Nephron (organoid): Measurements from ENCODE around the gene SORCS2.

Experiments
- H3K27ac Mint-ChIP-seq, 3 experiments: 2 replicates each; pipeline ENCODE4 v1.8.0; 2020; ENCODE audit warnings: mixed read lengths in 3 of 3, mild to moderate bottlenecking in 2 of 3, moderate library complexity in 1 of 3
- H3K27me3 Mint-ChIP-seq: 2 replicates; pipeline ENCODE4 v1.8.0; 2021; ENCODE audit warnings: low read depth, mild to moderate bottlenecking, moderate library complexity, mixed read lengths
- H3K36me3 Mint-ChIP-seq: 2 replicates; pipeline ENCODE4 v1.8.0; 2020; ENCODE audit warnings: low read depth, mixed read lengths
- H3K4me1 Mint-ChIP-seq: 2 replicates; pipeline ENCODE4 v1.8.0; 2020; ENCODE audit warnings: mixed read lengths
- H3K4me3 Mint-ChIP-seq, 3 experiments: 2 replicates each; pipeline ENCODE4 v1.8.0; 2020; ENCODE audit warnings: mild to moderate bottlenecking in 3 of 3, mixed read lengths in 3 of 3, moderate library complexity in 2 of 3
- H3K9me3 Mint-ChIP-seq: 2 replicates; pipeline ENCODE4 v1.8.0; 2020; ENCODE audit warnings: mixed read lengths
- CTCF ChIP-seq, 3 experiments: fragments of 200-600 bp; sonication (generic); IDR thresholded peaks; one replicate each; pipeline ENCODE4 v1.5.0; 2021; ENCODE audit warnings: antibody characterized with exemption in 3 of 3; ENCODE audit not compliant: unreplicated experiment in 3 of 3

The SORCS2 gene

DNA sequence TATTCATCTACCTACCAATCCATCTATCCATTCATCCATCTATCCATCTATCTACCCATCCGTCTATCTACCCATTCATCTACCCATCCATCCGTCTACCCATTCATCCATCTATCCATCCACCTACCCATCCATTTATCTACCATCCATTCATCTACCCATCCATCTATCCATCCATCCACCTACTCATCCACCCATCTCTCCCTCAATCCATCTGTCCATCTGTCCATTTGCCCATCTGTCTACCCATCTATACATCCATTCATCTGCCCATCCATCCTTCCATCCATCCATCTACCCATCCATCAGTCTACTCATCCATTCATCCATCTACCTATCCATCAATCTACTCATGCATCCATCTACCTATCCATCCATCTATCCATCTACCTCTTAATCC, 369.2 kb downstream of the SORCS2 start:
- no peak overlapping the region for H3K4me3 Mint-ChIP-seq
- peaks cover 4% of the 10 kb centered on the region for H3K27me3 Mint-ChIP-seq
- H3K4me1 Mint-ChIP-seq: no peaks in the 10 kb centered on the region
- H3K36me3 Mint-ChIP-seq: no peaks in the 10 kb centered on the region
- peaks cover 5% of the 10 kb centered on the region for H3K9me3 Mint-ChIP-seq
- no peak for TF ChIP-seq CTCF (IDR thresholded peaks at IDR 0.05; ENCODE audit: unreplicated experiment in 3 of 3)
- H3K27ac Mint-ChIP-seq: no peak overlapping the region

DNA sequence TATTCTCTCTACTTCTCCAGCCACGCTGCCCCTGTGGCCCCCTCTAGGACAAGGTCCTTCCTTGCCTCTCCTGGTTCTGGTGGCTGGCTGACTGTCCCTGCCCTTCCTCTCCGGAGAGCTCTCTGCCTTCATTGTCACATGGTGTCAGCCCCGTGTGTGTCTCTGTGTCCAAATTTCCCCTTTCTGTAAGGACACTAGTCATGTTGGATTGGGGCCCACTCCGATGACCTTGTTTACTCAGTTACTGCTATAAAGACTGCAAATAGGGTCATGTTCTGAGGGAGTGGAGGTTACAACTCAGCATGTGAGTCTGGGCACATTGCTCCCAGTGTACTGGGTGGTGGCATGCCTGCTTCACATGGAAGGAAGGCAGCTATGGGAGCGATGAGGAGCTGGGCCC, 371.9 kb downstream of the SORCS2 start:
- no peaks in the 10 kb centered on the region for H3K4me1 Mint-ChIP-seq
- no peak overlapping the region for H3K27ac Mint-ChIP-seq
- TF ChIP-seq CTCF (IDR thresholded peaks at IDR 0.05; ENCODE audit: unreplicated experiment in 3 of 3): no peak
- no peaks in the 10 kb centered on the region for H3K9me3 Mint-ChIP-seq
- H3K27me3 Mint-ChIP-seq: peaks cover 3% of the 10 kb centered on the region
- H3K36me3 Mint-ChIP-seq: no peaks in the 10 kb centered on the region
- H3K4me3 Mint-ChIP-seq: no peak overlapping the region

DNA sequence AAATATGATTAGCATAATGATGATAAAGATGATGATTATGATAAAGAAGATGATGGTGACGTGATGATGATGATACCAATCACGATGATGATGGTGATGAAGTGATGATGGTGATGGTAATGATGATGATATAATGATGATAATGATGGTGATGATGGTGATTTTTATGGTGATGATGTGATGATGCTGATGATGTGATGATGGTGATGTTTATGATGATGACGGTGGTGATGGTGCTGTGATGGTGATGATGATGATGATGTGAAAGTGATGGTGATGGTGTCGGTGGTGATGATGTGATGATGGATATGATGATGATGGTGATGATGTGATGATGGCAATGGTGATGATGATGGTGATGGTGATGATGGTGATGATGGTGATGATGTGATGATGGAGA, 373.1 kb downstream of the SORCS2 start:
- no peak overlapping the region for H3K4me3 Mint-ChIP-seq
- no peaks in the 10 kb centered on the region for H3K9me3 Mint-ChIP-seq
- TF ChIP-seq CTCF (IDR thresholded peaks at IDR 0.05; ENCODE audit: unreplicated experiment in 3 of 3): no peak
- no peak overlapping the region for H3K27ac Mint-ChIP-seq
- H3K27me3 Mint-ChIP-seq: peaks cover 4% of the 10 kb centered on the region
- no peaks in the 10 kb centered on the region for H3K36me3 Mint-ChIP-seq
- no peaks in the 10 kb centered on the region for H3K4me1 Mint-ChIP-seq

- Mint-ChIP-seq H3K9me3 (peaks cover 4% of the 10 kb centered on the region), H3K36me3 (no peaks in the 10 kb centered on the region), H3K27ac (no peak overlapping the region), H3K4me3 (no peak overlapping the region), H3K27me3 (peaks cover 14% of the 10 kb centered on the region), H3K4me1 (no peaks in the 10 kb centered on the region)
- no peak for TF ChIP-seq CTCF (IDR thresholded peaks at IDR 0.05; ENCODE audit: unreplicated experiment in 3 of 3)
Measured at GRCh38 chr4:7569810-7570783, 377.8 kb downstream of the SORCS2 start.

GRCh38 chr4:7571001-7571400, 378.7 kb downstream of the SORCS2 start:
- H3K4me3 Mint-ChIP-seq: no peak overlapping the region
- peaks cover 14% of the 10 kb centered on the region for H3K27me3 Mint-ChIP-seq
- H3K36me3 Mint-ChIP-seq: peaks cover 6% of the 10 kb centered on the region
- no peaks in the 10 kb centered on the region for H3K4me1 Mint-ChIP-seq
- H3K27ac Mint-ChIP-seq: no peak overlapping the region
- no peak for TF ChIP-seq CTCF (IDR thresholded peaks at IDR 0.05; ENCODE audit: unreplicated experiment in 3 of 3)
- H3K9me3 Mint-ChIP-seq: peaks cover 9% of the 10 kb centered on the region

DNA sequence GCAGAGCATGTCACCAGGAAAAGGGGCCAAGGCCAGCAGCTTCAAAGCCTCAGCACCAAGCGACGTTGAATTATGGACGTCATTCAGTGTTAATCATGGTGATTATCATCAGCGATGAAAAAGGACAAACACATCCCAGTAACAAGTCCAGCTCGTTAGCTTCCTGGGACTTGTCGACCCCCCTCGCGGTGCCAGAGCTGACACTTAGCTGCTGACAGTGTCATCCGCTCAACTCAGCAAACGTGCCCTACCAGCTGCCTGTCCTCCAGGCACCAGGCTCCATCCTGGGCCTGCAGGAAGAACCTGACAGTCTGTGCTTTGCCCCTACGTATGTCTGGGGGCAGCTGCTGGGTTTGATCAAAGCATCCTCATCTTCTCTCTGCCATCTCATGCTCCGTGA, 379.4 kb downstream of the SORCS2 start:
- peaks cover 11% of the 10 kb centered on the region for H3K36me3 Mint-ChIP-seq
- no peak overlapping the region for H3K4me3 Mint-ChIP-seq
- H3K9me3 Mint-ChIP-seq: peaks cover 16% of the 10 kb centered on the region
- no peak overlapping the region for H3K27ac Mint-ChIP-seq
- H3K27me3 Mint-ChIP-seq: peaks cover 14% of the 10 kb centered on the region
- no peak for TF ChIP-seq CTCF (IDR thresholded peaks at IDR 0.05; ENCODE audit: unreplicated experiment in 3 of 3)
- H3K4me1 Mint-ChIP-seq: no peaks in the 10 kb centered on the region
